HG03439 (cell line): ENCODE results near the gene SPN.
"Not testable (repeated sequence)": the region's sequence is repeated elsewhere in the genome, so short reads cannot be mapped to it uniquely, and the experiment has no call there.

Experiments
- ATAC-seq: cut with Tn5 transposase; IDR thresholded peaks from one replicate; pipeline ENCODE4 v1.9.1; 2021; ENCODE audit warnings: mild to moderate bottlenecking, moderate library complexity; ENCODE audit not compliant: unreplicated experiment

The SPN gene

DNA sequence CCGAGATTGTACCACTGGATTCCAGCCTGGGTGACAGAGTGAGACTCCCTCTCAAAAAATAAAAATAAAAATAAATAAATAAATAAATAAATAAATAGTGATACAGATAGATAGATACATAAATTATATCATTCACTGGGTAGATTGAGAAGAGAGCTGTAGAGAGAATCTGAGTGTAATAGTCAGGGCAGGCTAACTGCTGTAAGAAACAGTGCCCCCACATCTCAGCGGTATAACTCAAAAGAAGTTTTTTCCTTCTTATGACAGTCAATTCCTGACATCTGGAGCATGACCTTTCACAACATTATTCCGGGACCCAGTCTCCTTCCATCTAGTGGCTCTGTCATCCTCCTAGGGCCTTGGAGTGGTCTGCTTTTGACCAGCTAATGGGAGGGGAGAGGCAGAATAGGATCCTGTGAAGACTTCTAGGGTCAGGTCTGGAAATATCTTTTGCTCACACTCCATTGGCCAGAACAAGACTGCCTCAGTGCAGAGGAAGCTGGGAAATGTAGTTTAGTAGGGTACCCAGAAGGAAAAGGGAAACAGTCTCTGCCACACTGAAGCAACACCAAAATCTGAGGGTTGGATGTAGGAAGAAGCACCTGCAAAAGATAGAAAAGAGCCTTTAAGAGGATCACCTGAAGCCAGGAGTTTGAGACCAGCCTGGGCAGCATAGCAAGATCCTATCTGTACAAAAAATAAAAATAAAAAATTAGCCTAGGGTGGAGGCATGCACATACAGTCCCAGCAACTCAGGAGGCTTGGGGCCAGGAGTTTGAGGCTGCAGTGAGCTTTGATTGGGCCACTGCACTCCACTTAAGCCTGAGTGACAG lies 13.0 kb downstream of the SPN start:
- ATAC-seq: no peak

- ATAC-seq: no peak
Observed at GRCh38 chr16:29676989-29677785, 14.1 kb downstream of the SPN start.

DNA sequence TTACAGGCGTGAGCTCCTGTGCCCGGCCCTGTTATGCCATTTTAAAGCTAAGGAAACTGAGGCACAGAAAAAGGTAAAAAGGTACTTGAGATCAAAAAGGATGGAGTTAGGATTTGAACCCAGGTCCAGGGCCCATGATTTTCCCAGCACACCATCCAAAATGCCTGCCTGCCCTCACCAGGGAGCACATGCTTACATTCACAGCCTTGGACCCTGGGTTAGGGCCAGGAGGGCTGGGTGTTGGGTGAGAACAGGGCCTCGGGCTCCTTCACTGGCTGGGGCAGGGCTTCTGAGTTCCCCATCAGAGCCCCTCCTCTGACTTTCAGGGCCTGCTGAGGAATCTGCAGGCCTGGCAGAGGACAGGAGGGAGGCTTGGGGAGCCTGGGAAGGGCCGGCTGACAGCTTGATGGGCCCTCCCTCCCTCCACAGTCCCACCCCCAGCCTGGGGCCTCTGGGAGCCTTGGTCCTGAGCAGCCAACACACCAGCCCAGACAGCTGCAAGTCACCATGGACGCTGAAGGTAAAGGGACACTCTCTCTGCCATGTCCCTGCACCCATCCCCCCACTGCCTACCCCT lies 15.7 kb downstream of the SPN start, which contains the start of gene QPRT:
QPRT (plus strand) TSS at position 490 of the 577 bp plus-strand sequence; CDS start at position 508, 18 bp downstream.
- no peak for ATAC-seq

GRCh38 chr16:29680180-29680598 lies 17.1 kb downstream of the SPN start:
- ATAC-seq: no peak

DNA sequence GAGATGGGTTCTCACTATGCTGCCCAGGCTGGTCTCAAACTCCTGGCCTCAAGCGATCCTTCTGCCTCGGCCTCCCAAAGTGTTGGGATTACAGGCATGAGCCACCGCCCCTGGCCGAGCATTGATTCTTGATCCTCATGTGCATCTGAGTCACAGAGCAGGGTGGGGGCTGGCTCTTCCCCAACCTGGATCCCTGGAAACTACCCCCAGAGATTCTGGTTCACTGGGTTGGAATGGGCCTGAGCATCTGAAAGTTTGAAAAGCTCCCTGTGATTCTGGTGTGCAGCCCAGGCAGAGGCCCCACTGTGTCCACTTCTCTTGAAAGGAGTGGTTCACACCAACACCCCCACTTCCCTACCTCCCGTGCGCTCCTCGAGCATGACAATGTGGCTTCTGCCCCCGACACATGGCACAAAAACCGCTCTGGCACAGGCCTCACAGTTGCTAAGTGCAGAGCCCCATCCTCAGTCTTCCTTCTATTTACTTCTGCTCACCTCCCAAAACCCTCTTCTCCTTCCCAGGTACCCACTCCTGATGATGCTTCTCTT lies 20.6 kb downstream of the SPN start:
- no peak for ATAC-seq

GRCh38 chr16:29684679-29685078 lies 21.6 kb downstream of the SPN start:
- ATAC-seq: no peak

GRCh38 chr16:29686740-29687332 lies 23.8 kb downstream of the SPN start:
- no peak for ATAC-seq

GRCh38 chr16:29687755-29688154 lies 24.7 kb downstream of the SPN start:
- ATAC-seq: no peak

DNA sequence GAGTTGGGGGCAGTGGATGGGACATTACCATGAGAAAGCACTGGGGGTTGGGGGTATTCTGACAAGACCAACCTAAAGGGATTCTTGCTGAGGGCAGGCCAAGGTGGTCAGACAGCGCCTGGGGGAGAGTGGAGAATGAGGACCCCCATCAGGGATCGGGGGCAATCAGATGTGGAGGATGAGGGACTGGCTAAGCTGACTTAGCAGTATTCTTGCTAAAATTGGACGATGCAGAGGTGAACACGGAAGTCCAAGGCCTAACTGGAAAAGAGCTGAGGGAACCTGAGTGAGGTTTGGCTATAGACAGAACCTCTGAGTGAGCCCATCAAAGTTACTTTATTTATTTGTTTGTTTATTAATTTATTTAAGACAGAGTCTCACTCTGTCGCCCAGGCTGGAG lies 25.1 kb downstream of the SPN start:
- no peak for ATAC-seq

DNA sequence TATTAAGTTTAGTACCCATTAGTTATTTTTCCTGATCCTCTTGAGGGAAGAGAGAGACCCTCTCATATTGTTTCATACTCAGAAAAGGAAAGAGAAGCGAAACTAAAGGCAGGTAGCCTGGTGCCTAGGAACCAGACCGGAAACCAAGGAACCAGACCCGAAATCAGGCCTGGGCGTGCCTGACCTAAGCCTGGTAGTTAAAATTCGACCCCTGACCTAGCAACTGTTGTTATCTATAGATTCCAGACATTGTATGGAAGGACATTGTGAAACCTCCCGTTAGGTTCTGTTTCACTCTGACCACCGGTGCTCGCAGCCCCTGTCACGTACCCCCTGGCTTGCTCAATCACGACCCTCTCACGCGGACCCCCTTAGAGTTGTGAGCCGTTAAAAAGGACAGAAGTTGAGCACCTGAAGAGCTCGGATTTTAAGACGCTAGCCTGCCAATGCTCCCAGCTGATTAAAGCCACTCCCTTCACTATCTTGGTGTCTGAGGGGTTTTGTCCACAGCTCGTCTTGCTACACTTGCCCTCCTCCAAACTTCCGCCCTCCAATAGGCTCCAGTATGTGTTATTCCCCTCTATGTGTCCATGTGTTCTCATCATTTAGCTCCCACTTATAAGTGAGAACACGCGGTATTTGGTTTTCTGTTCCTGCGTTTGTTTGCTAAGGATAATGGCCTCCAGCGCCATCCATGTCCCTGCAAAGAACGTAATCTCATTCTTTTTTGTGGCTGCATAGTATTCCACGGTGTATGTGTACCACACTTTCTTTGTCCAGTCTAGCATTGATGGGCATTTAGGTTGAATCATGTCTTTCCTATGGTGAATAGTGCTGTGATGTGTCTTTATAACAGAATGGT lies 26.7 kb downstream of the SPN start:
- not testable (repeated sequence) for ATAC-seq

- ATAC-seq: not testable (repeated sequence)
Observed at GRCh38 chr16:29692606-29693005, 29.6 kb downstream of the SPN start.

DNA sequence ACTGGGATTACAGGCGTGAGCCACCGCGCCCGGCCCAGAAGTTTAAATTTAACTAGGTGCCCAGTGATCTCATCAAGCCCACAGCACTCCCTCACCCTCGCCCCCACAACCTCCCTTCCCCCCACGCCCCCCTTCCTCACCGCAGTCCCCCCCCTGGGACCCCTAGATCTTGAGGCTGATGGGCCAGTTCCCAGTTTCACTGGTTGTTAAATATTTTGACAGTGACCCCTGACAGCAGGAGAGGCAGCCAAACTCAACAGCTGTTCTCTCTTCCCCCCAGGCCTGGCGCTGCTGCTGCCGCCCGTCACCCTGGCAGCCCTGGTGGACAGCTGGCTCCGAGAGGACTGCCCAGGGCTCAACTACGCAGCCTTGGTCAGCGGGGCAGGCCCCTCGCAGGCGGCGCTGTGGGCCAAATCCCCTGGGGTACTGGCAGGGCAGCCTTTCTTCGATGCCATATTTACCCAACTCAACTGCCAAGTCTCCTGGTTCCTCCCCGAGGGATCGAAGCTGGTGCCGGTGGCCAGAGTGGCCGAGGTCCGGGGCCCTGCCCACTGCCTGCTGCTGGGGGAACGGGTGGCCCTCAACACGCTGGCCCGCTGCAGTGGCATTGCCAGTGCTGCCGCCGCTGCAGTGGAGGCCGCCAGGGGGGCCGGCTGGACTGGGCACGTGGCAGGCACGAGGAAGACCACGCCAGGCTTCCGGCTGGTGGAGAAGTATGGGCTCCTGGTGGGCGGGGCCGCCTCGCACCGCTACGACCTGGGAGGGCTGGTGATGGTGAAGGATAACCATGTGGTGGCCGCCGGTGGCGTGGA lies 31.5 kb downstream of the SPN start:
- no peak for ATAC-seq

DNA sequence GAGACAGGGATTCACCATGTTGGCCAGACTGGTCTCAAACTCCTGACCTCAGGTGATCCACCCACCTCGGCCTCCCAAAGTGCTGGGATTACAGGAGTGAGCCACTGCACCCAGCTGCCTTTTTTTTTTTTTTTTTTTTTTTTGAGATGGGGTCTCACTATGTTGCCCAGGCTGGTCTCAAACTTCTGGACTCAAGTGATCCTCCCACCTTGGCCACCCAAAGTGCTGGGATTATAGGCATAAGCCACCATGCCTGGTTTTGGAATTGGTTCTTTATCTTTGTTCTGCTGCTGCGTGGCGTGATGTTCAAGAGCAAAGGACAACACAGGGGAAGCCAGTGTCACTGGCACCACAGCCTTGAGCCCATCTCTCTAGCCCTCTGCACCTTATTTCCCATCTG lies 32.6 kb downstream of the SPN start:
- ATAC-seq: not testable (repeated sequence)

DNA sequence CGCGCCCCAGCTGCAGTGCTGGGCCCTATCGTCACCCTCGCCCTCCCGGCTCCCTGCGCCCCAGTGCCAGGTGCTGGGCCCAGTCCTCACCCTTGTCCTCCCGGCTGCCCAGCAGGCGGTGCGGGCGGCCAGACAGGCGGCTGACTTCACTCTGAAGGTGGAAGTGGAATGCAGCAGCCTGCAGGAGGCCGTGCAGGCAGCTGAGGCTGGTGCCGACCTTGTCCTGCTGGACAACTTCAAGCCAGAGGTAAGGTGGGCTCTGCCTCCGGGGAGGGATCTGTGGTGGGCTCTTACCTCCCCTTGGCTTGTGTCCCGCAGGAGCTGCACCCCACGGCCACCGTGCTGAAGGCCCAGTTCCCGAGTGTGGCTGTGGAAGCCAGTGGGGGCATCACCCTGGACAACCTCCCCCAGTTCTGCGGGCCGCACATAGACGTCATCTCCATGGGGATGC lies 33.9 kb downstream of the SPN start:
- ATAC-seq: no peak

- ATAC-seq: no peak
Observed at GRCh38 chr16:29697391-29697790, 34.3 kb downstream of the SPN start.

DNA sequence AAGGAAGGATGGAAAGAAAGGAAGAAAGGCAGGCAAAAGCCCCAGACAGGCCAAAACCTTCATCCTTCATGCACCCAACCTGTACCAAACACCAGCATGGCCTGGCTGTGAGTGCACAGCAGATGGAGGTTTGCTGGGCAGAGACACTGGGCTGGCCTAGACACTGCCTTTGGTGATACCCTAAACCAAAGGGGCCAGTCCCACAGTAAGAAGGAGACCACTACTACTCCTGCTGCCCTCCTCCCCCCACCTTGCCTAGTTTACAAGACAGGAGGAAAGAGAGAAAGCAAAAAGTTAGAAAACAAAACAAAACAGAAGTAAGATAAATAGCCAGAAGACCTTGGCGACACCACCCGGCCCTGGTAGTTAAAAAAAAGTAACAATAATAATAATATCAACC lies 35.0 kb downstream of the SPN start:
- ATAC-seq: no peak

- no peak for ATAC-seq
Observed at GRCh38 chr16:29698484-29699323, 35.7 kb downstream of the SPN start.
